Activated T-cell treated with anti-CD3 and anti-CD28 coated beads, Interleukin-2, amount 50 U/mL, for 24 hours (primary cell): Measurements from ENCODE around the gene SLC38A1.
A peak's percentile ranks its signal among the peaks of the same experiment; 100 is the strongest.

Experiments
- DNase-seq: peaks from one replicate; pipeline ENCODE4 v3.0.0-alpha.2; 2020
- H3K27ac Mint-ChIP-seq: 2 replicates; pipeline ENCODE4 v1.8.0; 2020; ENCODE audit warnings: mild to moderate bottlenecking, mixed read lengths
- H3K27me3 Mint-ChIP-seq: 2 replicates; pipeline ENCODE4 v1.8.0; 2020; ENCODE audit warnings: mixed read lengths
- H3K36me3 Mint-ChIP-seq: 2 replicates; pipeline ENCODE4 v1.8.0; 2020; ENCODE audit warnings: low read depth, mixed read lengths
- H3K4me1 Mint-ChIP-seq: 2 replicates; pipeline ENCODE4 v1.8.0; 2020; ENCODE audit warnings: low read depth, mixed read lengths
- H3K4me3 Mint-ChIP-seq: 2 replicates; pipeline ENCODE4 v1.8.0; 2020; ENCODE audit warnings: mild to moderate bottlenecking, moderate library complexity, mixed read lengths
- H3K9me3 Mint-ChIP-seq: 2 replicates; pipeline ENCODE4 v1.8.0; 2020; ENCODE audit warnings: mixed read lengths

Gene SLC38A1

DNA sequence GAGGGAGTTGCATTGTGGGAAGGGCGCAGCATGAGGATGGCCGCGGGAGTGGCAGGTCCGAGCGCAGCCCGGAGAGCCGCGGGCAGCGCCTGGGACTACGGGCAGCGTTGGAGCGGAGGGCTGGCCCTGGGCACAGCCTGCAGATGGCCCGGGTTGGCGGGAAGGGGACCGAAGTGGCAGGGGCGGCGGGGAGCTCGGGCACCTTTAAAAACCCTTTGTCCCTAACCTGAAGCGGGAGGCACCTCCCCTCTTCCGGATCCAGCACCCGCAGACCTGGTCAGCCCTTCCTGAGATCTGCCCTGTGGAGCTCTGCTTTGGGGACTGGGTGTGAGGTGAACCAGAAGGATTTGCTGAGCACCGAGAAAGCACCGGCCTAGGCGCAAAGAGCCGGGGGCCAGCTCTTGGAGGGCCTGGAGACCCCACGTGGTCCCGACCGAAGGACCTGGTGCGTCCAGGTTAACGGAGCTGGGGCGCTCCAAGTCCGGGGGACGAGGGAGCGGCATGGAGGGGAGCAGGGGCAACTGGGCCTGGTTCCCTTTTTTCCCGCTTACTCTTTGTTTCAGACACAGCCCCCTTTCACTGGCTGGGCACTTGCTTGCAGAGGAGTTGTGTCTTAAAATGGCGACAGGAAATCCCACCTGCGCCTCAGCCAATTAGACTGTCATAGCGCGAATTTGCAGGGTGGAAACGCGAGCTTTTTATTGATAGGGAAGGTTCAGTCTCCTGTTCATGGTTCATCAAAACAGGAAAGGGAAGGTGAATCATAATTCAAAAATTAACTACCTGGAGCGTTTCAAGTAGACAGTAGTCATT, 792 bp upstream of the SLC38A1 start:
- no peaks in the 10 kb centered on the region for H3K27me3 Mint-ChIP-seq
- peaks cover 12% of the 10 kb centered on the region for H3K36me3 Mint-ChIP-seq
- no peaks in the 10 kb centered on the region for H3K9me3 Mint-ChIP-seq
- H3K4me3 Mint-ChIP-seq = no peak overlapping the region
- no peak overlapping the region for H3K27ac Mint-ChIP-seq
- peak; percentile 86 for DNase-seq
- peaks cover 35% of the 10 kb centered on the region for H3K4me1 Mint-ChIP-seq

DNA sequence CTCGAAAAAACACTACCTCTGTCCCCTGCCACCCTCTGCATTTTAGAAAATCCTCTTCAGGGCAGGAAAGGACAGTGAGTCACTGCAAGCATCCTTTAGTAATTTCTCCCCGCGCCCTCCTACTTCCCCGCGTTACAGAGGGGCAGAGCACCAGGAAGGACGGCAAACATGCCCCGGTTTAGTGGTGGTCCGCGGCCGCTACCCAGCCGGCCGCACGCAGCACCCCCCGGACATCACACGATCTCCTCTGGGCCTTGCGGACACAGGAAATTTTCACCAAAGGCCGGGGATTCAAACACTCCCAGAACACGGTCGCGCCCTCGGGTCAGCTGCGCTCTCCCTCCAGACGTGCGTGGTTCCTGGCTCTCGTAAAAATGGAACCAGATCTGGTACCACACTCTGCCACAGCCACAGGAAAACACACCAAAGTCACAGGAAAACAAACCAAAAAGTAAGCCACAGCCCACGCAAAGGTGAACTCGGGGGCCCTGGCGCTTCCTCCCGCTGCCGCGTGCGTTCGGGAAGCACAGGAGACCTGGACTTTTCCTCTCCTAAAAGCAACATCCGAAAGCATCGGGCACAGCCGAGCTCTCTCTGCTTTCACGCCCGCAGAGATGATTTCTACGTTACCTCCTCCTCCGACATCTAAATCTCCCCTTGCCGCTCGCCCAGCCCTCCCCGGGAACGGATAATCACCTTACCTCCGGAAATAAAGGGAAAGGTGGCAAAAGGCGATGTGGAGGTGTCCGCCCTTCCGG, 839 bp downstream of the SLC38A1 start:
- no peak for DNase-seq
- Mint-ChIP-seq H3K4me3 (no peak overlapping the region), H3K27ac (no peak overlapping the region), H3K27me3 (no peaks in the 10 kb centered on the region), H3K4me1 (peaks cover 42% of the 10 kb centered on the region), H3K36me3 (peaks cover 21% of the 10 kb centered on the region), H3K9me3 (no peaks in the 10 kb centered on the region)

DNA sequence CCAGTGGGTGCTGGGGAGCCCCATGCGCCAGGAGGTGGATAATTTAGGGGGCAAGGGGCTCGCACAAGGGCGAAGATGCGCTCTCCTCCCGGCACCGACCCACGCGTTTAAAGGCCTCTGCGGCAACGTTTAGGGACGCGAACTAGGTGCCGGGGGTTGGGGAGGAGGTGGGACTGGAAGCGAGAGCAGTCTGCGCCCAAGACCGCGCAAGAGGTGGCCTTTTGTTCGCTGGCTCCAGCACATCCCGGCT, 1.3 kb downstream of the SLC38A1 start:
- peaks cover 23% of the 10 kb centered on the region for H3K36me3 Mint-ChIP-seq
- H3K27me3 Mint-ChIP-seq = no peaks in the 10 kb centered on the region
- DNase-seq = no peak

DNA sequence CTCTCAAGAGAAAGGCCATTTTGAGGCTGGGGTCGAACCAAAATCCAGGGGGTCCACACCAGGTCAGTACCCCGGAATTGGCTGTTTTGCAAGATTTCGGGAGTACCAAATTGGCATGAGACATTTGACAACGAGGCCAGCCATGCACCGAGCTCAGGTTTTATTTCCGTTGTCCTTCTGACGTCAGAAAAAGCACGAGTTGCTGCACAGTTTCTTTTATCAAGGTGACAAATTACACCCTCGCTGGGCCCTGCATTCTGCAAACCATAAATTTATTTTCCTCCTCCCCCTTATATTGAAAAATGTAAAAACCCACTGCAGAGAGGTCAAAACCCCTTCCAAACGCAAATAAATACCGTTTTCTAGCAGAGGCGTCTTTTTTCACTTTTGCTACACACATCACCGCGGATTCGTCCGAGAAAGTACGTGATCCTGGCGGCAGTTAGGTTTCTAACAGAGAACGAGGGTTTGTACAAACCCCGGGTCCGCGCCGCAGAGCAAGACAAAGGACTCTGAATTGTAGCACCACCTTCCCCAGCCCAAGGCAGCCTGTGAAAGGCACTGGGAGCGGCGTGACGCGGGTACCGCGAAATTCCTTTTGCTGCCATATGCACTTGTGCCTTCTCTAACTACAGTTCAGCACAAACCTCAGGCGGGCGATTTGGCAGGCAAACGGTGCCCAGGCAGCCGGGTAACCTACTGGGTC, 1.8 kb downstream of the SLC38A1 start:
- DNase-seq = peak; percentile 75

More for the DNA sequence above, 1.3 kb downstream of the SLC38A1 start:
- Mint-ChIP-seq H3K9me3 (no peaks in the 10 kb centered on the region), H3K4me1 (peaks cover 43% of the 10 kb centered on the region), H3K27ac (no peak overlapping the region), H3K4me3 (no peak overlapping the region)

DNA sequence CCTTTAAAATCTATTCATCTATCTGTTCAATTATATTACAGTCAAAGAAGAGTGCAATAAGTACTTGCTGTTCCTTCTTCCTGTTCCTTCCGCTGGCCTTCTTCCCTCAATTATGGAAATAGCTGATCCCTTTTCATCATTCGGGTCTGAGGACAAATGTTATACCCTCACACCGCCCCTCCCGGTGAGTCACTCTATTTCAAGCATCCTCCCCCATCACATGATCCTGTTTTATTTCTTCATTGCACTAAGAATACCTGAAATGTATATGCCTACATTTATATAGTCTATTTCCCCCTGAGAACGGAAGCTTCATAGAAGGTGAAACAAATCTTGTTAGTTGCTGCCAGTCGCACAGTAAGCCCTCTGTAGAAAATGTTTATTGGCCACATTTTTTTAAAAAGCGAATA, 2.5 kb downstream of the SLC38A1 start:
- Mint-ChIP-seq H3K27me3 (no peaks in the 10 kb centered on the region), H3K4me1 (peaks cover 34% of the 10 kb centered on the region), H3K4me3 (no peak overlapping the region), H3K36me3 (peaks cover 23% of the 10 kb centered on the region), H3K9me3 (no peaks in the 10 kb centered on the region), H3K27ac (no peak overlapping the region)
- DNase-seq = no peak

More for the DNA sequence above, 1.8 kb downstream of the SLC38A1 start:
- Mint-ChIP-seq H3K27ac (no peak overlapping the region), H3K36me3 (peaks cover 23% of the 10 kb centered on the region), H3K27me3 (no peaks in the 10 kb centered on the region), H3K4me3 (no peak overlapping the region), H3K4me1 (peaks cover 40% of the 10 kb centered on the region), H3K9me3 (no peaks in the 10 kb centered on the region)

DNA sequence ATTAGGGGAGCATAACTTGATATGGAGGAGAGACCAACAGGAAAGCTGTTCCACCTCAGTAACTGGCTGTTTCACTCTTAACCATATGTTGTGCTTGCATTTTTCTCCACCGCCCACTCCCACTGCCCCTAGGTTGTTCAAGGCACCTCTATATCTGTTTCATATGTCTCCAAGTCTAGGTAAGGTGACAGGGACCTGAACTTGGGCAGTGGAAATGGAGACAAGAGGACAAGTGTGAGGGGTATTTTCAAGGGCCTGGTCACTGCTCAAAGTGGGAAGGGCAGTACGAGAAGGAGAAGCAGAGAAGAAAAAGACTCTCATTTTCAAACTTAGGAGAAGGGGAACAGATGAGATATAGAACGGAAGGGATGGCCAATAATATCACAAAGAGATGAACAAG, 3.1 kb downstream of the SLC38A1 start:
- H3K9me3 Mint-ChIP-seq = no peaks in the 10 kb centered on the region
- no peak overlapping the region for H3K4me3 Mint-ChIP-seq
- peaks cover 27% of the 10 kb centered on the region for H3K4me1 Mint-ChIP-seq
- H3K36me3 Mint-ChIP-seq = peaks cover 21% of the 10 kb centered on the region
- no peaks in the 10 kb centered on the region for H3K27me3 Mint-ChIP-seq
- DNase-seq = no peak
- no peak overlapping the region for H3K27ac Mint-ChIP-seq

DNA sequence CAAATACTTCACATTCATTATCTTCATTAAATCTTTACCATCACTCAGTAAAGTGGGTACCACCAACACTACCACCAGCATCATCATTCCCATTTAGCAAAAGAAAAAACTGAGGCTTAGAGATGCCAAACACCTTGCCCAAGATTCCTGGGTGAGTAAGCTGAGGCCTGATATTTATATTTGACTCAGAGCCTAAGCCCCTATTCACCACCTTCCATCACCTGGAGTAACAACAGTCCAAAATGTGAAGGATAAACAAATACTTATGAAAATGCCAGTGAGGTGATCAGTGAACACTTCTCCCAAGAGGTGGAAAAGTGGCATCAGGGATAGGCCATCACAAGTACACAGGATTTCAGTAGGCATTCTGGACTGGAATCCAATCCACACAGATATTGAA, 3.7 kb downstream of the SLC38A1 start:
- Mint-ChIP-seq H3K27ac (no peak overlapping the region), H3K4me1 (peaks cover 21% of the 10 kb centered on the region)

DNA sequence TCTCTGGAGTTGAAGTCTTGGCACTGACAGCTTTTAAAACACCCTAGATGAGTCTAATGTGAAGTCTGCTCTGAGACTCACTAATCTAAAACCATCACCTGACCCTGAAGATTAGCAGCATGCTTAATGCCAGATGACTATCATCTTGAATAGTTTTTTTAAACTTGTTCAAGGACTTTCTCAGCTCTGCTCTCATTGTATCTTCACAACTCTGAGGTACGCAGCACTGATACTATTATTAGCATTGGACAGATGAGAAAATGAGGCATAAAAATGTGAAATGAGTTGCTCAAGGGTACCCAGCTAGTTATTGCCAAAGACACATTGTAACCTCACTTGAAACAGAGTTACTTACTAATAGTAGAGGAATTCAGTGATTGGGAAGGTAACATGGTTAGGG, 4.8 kb downstream of the SLC38A1 start:
- Mint-ChIP-seq H3K4me3 (peak overlapping the region; percentile 58), H3K36me3 (peaks cover 16% of the 10 kb centered on the region), H3K4me1 (peaks cover 19% of the 10 kb centered on the region), H3K27me3 (no peaks in the 10 kb centered on the region), H3K9me3 (no peaks in the 10 kb centered on the region), H3K27ac (peak overlapping the region; percentile 80)
- DNase-seq = no peak

More for the DNA sequence above, 3.7 kb downstream of the SLC38A1 start:
- no peak for DNase-seq
- Mint-ChIP-seq H3K9me3 (no peaks in the 10 kb centered on the region), H3K4me3 (no peak overlapping the region), H3K27me3 (no peaks in the 10 kb centered on the region), H3K36me3 (peaks cover 20% of the 10 kb centered on the region)

DNA sequence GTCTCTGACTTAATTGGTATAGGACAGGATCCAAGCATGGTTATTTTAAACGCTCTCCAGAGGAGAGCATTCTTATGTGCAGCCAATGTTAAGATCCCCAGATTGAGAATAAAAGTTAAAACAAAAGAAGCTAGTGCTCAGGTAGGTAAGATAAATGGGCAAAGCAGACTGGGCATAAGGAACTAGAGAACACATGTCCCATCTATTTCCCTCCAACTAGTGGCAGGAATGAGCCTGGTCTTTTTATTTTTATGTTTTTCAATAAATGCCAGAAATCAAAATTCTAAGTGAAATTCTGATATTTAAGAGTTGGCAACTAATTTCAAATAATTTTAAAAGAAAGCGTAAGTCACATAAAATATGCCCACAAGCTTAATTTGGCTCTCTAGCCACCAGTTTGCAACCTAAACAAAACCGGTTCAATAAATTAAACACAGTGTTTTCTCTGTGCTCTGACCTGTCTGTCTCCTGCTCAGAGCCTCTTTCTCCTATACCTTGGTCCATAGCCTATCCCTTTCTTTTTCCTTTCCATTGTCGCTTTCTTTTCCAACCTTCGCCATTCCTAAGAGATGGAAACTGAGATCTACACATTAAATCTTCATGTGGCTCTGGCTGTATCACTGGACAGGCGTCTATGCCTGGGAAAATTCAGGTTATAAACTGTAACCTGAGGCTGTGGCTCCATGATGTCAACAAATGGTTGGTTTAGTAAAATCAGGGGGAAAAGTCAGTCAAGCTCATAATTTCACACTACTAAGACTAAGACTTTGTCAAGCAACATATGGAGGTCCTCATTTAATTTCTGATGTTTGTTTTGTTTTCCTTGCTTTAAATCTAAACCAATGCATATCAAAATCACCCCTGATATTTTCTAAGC, 5.5 kb downstream of the SLC38A1 start:
- peaks cover 25% of the 10 kb centered on the region for H3K4me1 Mint-ChIP-seq
- H3K36me3 Mint-ChIP-seq = peaks cover 23% of the 10 kb centered on the region
- H3K27me3 Mint-ChIP-seq = no peaks in the 10 kb centered on the region
- no peak for DNase-seq
- H3K27ac Mint-ChIP-seq = peak overlapping the region; percentile 83
- H3K9me3 Mint-ChIP-seq = no peaks in the 10 kb centered on the region
- peak overlapping the region; percentile 58 for H3K4me3 Mint-ChIP-seq

DNA sequence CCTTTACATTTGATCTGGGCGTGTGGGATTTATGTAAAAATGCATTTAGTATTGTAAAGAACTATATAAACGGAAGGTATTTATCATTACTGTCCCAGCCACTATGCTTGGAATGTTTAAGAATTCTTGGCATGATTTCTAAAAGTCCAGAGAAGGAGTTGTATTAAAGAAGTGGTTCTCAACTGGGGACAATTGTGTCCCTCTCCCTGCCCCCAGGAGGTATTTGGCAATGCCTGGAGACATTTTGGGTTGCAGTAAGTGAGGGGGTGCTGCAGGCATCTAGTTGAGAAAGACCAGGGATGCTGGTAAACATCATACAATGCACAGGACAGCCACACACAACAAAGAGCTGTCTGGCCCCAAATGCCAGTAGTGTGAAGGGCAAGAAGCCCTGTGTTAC, 7.2 kb downstream of the SLC38A1 start:
- no peak for DNase-seq
- Mint-ChIP-seq H3K27ac (no peak overlapping the region), H3K27me3 (no peaks in the 10 kb centered on the region), H3K4me1 (peaks cover 41% of the 10 kb centered on the region), H3K9me3 (no peaks in the 10 kb centered on the region), H3K4me3 (peak overlapping the region; percentile 34), H3K36me3 (peaks cover 40% of the 10 kb centered on the region)

DNA sequence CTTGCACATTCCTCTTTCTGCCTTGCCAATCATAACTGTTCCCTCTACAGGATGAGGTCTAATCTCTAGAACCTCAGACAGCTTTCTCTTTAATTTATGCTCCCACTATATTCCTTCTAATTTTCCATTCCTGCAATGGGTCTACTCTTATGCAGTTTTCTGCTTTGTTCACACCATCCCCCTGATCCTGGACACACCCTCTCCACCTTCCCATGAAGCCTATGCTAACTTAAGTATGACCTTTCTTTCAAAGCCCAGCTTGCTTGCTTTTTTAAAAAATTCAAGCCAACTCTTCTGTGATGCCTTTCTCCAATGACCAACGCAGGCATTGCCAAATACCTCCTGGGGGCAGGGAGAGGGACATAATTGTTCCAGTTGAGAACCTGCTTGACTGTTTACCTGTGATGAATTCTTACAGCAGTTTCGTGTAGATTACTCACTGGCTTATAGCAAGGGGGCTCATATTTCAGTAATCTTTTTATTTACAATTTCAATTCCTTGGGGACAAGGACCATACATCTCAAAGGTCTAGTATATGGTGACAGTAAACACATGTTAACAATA, 7.8 kb downstream of the SLC38A1 start:
- no peaks in the 10 kb centered on the region for H3K9me3 Mint-ChIP-seq
- H3K27ac Mint-ChIP-seq = no peak overlapping the region

DNA sequence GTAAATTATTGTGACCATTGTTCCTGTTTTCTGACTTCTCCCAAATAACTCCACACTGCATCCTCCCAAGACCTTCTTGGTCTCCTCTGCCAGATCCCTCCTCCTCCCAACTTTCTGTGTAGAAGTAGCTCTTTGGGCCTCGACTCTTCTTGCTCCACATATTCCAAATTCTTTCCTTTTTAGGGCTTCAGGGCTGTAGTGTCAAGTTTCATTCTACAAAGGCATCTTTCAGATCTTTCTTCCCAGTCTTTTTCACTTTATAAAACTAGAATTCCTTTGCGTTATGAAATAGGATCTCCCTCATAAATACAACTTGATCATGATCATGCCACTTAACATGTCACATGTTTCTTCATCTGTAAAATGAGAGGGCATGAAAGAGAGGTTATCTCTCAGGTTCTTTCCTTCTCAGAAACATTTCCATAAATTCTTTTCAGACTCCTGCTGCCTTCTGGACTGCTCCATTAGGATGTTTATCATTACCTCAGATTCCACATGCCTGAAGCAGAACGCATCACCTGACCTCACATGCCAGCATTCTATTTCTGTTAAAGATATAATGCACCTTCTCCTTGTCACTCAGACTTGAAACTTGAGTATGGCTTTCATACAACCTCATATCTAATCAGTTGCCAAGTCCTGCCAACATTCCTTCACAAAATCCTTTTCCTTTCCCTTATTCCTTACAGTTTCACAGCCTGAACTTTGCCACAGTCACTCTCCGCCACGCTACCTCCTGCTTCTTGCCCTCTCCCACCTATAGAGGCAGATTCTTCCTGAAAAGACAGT, 8.5 kb downstream of the SLC38A1 start:
- Mint-ChIP-seq H3K4me3 (no peak overlapping the region), H3K36me3 (peaks cover 52% of the 10 kb centered on the region), H3K4me1 (peaks cover 50% of the 10 kb centered on the region), H3K27me3 (no peaks in the 10 kb centered on the region), H3K9me3 (no peaks in the 10 kb centered on the region), H3K27ac (no peak overlapping the region)
- DNase-seq = no peak

More for the DNA sequence above, 7.8 kb downstream of the SLC38A1 start:
- no peak overlapping the region for H3K4me3 Mint-ChIP-seq
- DNase-seq = no peak
- peaks cover 45% of the 10 kb centered on the region for H3K36me3 Mint-ChIP-seq
- peaks cover 45% of the 10 kb centered on the region for H3K4me1 Mint-ChIP-seq
- no peaks in the 10 kb centered on the region for H3K27me3 Mint-ChIP-seq

DNA sequence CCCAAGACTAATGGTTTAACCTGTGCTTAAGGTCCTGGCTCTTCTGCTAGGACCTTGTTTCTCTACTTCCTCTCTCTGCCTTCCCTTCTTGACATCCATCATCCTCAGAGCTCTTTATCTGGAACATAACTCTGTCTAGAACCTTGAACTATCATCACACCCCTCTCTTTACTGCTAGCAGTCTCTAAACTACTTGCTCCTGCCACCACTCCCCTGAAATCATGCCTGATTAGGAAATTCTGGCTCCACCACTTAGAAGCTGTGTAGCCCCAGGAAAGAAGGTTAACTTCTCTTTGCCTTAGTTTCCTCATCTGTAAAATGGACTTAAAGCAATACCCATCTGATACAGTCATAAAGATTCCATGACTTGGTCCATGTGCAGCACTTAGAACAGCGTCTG, 9.1 kb downstream of the SLC38A1 start:
- H3K36me3 Mint-ChIP-seq = peaks cover 58% of the 10 kb centered on the region
- H3K4me1 Mint-ChIP-seq = peaks cover 55% of the 10 kb centered on the region

More for the DNA sequence above, 9.1 kb downstream of the SLC38A1 start:
- no peak overlapping the region for H3K4me3 Mint-ChIP-seq
- H3K27ac Mint-ChIP-seq = no peak overlapping the region
- H3K9me3 Mint-ChIP-seq = no peaks in the 10 kb centered on the region
- H3K27me3 Mint-ChIP-seq = no peaks in the 10 kb centered on the region
- no peak for DNase-seq
